Eye (tissue), 1 donor: Measurements from ENCODE around the gene KCND1.
A peak's percentile ranks its signal among the peaks of the same experiment; 100 is the strongest.
"Not testable (repeated sequence)": the region's sequence is repeated elsewhere in the genome, so short reads cannot be mapped to it uniquely, and the experiment has no call there.

Source experiments
- DNase-seq: peaks from one replicate; pipeline ENCODE4 v3.0.0-alpha.2; 2015

KCND1 gene

DNA sequence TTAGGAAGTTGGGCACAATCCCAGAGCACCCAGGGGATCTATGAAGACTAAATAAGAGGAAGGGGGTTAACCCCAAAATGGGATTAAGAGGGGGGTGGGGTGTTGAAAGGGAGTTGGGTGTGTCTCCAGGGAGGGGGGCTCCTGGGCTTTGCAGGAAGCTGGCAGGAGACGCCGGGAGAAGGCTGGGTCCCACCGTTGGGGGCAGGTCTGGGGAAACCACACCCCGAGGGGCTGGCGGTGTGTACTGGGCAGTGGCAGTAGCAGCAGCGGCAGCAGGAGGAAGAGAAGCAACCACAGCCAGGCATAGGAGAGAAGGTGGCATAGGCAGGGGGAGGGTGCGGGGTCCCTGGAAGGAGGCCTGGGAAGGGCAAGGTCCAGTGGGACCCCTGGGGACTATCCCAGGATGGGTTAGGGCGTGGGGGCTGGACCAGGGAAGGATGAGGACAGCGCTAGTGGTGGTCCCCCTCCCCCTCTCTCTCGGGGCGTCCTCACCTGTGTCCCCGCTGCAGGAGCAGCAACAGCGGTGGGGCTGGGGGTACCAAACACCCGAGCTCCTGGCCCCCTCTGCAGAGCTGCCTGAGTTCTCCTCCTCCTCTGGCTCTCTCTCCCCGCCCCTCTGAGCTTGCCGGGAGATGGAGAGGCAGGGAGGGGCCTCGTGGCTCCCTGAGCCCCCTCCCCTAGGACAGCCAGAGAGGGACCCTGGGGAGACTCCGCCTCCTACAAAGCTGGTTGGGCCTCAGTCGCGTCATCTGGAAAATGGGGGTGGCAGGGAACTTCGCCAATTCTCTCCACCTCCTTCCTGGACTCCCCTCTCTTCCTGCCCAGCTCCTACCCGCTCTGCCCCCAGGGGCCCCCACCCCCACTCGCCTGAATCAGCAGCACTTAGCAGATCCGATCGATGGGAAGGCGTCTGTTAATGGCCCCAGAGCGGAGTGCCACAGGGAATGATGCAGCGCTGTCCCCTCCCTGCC is at the start of gene KCND1:
Gene KCND1 (minus strand): TSS at position 596 of the 971 bp plus-strand sequence. CDS start 1,573 bp downstream, outside the sequence.
- peak; percentile 74 for DNase-seq

DNA sequence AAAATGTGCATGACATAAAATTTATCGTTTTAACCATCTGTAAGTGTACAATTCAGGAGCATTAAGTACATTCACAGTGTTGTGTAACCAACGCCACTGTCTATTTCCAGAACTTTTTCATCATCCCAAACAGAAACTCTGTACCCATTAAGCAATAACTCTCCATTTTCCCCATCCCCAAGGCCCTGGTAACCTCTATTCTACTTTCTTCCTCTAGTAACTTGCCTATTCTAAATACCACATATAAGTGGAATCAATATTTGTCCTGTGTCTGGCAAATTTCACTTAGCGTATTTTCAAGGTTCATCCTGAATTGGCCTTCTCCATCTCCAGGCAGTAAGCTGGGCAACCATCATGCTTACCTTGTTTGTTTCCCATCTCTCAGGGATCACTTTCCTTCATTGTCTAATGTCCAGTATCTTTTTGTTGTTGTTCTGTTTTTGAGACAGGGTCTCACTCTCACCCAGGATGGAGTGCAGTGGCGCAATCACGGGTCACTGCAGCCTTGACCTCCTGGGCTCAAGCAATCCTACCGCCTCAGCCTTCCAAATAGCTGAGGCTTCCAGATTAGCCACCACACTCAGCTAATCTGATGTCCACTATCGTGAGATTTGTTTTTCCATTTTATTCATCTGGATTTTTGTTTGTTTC is 48.1 kb upstream of the KCND1 start:
- no peak for DNase-seq

DNA sequence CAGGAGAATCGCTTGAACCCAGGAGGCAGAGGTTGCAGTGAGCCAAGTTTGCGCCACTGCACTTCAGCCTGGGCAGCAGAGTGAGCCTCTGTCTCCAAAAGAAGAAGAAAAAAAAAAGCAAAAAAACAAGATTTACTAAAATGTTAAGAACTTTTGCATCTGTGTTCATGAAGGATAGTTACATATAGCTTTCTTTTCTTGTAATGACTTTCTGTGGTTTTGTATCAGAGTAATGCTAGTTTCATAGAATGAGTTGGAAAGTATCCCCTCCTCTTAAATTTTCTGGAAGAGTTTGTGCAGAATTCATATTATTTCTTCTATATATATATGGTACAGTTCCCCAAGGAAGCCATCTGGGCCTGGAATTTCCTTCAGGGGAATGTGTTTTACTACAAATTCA is 47.4 kb upstream of the KCND1 start:
- DNase-seq = no peak

GRCh38 chrX:49003696-49004095 is 32.1 kb upstream of the KCND1 start:
- DNase-seq = no peak

DNA sequence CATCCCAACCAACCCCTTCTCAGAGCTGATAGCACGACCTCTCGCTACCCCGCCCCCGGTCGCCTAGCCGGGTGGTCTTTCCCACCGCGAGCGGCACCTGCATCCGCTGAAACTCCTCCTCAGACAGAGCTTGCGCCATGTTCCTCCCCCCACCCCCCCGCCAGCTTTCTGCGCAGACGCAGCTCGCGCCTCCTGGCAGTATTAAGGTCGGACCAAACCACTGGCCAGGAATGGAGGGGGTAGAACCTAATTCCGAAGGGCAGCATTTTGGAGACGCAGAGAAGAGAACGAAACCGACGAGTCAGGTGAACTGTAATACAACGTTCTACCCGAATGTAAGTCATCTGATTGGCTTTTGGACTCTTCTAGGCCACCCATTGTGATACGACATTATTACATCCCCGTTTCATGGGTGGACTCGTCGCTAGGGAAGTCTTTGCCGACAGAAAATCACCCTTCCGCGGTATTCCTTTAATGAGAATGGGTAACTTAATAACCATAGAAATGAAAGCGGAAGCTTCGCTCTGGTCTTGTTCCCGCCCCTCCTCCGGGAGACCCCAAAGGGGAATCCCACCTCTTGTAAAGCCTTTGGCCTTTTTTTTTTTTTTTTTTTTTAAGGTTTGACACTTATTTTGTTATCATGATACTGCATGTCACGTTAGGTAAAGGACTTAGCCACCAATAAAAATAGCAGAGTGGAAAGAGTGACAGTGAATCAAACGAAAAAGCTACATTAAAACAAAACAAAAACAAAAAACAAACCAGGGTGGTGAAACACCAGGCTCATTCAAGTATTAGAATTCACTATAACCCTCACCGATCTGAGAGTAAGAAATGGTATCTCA is 30.7 kb upstream of the KCND1 start, which contains the start of gene GRIPAP1:
Gene GRIPAP1 (minus strand): TSS at position 174 of the 845 bp plus-strand sequence. CDS start 35 bp downstream, at position 139.
- DNase-seq = peak; percentile 94

GRCh38 chrX:49001521-49002090 is 30.0 kb upstream of the KCND1 start:
- DNase-seq = peak; percentile 52

DNA sequence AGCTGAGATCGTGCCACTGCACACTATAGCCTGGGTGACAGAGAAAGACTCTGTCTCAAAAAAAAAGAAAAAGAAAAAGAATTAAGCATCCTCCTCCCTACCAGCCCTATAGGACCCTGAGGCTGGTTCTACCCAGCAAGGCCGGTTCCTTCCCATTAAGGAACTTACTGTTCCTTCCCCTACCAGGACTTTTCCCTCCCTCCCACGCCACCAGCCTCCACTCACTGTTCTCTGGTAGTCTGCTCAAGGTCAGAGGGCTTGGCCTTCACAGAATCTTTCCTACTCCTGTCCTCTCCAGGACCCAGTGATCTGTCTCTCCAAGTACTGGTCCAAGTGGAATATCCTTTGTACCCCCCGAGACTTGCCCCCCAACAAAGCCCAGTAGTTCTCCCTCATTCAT is 29.0 kb upstream of the KCND1 start:
- no peak for DNase-seq

GRCh38 chrX:48999030-48999429 is 27.4 kb upstream of the KCND1 start:
- no peak for DNase-seq

DNA sequence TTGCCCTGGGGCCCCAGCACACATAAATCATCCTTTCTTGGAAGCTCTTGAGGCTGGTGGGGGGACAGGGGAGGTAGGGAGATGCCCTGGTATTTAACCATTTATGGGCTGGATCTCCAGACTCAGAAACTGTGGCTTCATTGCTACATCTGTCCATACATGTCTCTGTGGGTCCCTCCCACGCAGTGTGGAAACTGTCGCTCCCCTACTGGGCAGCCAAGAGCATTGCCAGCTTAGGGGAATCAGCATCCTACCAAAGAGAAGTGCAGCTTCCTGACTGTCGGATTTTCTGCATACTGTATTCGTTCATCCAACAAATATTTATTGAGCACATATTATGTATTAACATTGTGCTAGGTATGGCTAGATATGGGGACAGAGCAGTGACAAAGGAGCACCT is 26.7 kb upstream of the KCND1 start:
- no peak for DNase-seq

GRCh38 chrX:48997865-48998264 is 26.2 kb upstream of the KCND1 start:
- DNase-seq = no peak

DNA sequence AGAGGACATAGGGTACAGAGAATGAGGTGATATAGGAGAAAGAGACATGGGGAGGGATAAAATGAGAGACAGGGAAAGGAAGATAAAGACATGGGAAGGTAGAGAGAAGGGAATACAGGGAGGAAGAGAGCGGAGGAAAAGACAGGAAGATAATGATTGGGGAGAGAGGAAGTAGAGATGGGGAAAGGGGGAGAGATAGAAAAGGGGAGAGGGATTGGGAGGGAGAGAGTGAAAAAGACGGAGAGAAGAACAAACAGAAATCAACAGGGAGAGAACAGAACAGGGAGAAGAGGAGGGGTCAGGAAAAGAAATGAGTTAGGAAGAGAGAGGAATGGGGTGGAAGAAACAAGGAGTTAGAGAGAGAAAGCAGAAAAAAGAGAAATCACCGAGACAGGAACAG is 25.8 kb upstream of the KCND1 start:
- no peak for DNase-seq

- DNase-seq = no peak
These were observed 25.3 kb upstream of the KCND1 start for GRCh38 chrX:48996969-48997368.

GRCh38 chrX:48992341-48992740 is 20.7 kb upstream of the KCND1 start:
- no peak for DNase-seq

DNA sequence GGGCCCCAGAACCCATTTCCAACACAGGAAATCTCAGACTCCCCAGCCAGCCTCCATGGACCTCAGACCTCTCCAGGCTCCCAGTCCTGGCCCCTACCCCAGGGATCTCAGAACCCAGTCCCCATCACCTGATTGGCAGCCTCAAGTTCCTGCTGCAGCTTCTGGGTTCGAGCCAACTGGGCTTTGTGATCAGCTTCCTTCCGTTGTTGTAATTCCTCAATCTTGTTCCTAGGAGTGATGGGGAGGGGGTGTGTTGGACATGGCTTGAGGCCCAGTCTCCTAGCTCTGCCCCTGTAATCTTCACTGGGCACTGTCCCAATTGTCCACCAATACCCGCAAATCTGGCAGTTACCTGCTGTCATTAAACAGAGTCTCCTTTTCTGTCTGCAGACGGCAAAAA is 17.8 kb upstream of the KCND1 start:
- no peak for DNase-seq

- no peak for DNase-seq
These were observed 12.3 kb upstream of the KCND1 start for GRCh38 chrX:48983896-48984295.

DNA sequence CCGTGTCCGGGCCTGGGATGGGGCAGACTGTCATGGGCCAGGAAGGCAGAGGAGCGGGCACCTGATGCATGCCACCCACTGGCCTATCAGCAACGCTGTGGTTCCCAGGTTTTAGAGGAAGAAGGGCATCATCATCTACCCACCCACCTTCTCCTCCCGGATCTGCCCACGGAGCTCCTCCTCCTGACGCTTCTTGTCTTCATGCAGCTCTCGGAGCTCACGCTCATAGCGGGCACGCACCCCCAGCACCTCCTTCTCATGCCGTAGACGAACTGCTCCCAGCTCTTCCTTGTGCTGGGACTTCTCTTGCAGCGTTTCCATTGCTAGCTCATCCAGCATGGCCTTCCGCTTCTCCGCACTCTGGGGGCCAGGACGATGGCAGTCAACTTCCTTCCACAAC is 11.4 kb upstream of the KCND1 start:
- DNase-seq = no peak

DNA sequence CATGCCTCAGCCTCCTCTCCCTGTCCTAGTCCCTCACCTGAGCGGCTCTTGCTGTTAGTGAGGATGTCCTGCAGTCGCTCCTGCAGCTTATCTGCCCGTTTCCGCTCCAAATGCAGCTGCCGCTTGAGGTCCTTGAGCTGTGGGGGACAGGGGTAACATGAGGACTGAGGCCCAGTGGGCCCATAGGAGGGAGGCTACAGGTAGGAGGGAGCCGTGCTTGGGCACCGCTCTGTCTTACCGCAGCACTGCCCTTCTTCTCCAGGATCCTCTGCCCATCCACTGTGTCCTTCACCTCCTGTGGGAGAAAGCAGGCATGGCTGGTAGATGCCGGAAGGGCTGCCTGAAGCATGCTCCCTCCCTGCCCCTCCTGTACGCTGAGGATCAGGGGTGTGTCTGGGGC is 9.5 kb upstream of the KCND1 start:
- no peak for DNase-seq

DNA sequence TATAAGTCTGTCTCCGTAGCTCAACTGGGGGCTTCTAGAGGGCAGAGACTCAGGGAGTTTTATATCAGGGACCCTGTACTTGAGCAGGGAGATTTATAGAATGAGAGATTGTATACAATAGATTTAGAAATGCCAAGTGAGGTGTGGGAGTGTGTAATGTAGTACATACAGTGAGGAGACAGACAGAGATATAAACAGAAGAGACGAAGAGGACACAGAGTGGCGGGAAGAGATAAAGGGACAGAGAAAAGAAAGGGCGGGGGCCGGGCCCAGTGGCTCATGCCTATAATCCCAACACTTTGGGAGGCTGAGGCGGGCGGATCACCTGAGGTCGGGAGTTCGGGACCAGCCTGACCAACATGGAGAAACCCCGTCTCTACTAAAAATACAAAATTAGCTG is 8.7 kb upstream of the KCND1 start:
- not testable (repeated sequence) for DNase-seq

DNA sequence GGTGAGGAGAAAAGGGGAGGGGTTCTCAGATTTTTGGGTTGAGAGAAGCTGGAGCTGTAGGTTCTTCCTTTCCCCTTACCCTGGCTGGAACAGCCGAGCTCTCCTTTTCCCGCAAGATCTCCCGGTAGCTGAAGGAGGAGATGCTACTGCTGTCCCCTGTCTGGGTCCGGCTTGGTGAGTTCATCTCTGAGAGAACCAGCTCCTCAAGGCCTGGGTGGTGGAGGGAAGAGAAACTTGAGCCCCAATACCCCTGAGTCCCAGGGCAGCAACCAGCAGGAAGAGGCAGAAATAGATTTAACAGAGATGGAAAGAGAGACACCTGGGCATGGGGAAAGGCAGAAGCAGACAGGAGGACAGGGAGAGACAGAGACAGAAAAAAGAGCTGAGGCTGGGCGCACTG is 6.6 kb upstream of the KCND1 start:
- no peak for DNase-seq

GRCh38 chrX:48976086-48976485 is 4.4 kb upstream of the KCND1 start:
- DNase-seq = no peak

DNA sequence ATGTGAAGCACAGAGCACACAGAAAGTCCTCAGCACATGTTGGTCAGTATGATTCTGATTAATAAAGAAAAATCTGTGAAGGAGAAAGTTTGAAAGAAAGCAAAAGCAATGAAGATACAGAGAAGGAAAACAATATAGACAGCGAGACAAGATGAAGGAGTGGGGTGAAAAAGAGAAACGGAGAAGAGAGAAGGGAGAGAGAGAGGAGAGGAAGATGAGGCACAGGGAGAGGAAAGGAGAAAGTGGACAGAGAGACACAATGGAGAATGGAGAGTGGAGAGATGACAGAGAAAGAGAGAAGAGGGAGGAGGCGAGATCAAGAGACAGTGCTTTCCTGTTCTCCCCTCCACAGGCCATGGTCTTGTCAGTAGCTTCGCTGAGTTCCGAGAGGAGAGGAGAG is 3.9 kb upstream of the KCND1 start:
- DNase-seq = no peak

DNA sequence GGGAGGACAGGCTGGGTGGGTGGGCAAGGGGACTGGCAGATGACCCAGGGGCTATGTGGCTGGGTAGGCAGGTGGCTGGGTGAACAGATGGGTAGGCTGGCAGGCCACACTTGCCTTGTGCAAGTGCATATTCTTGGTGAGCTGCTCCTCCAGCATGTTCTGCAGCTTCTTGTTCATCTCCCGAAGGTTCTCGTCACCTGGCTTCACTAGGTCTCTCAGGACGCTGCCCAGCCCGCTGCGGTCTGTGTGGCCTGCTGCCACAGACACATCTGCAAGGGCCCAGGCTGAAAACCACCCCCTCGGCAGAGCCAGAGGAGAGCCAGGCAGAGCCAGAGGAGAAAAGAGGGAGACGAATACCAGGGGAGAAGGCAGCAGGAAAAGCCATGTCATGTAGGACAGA is 3.4 kb upstream of the KCND1 start:
- DNase-seq = no peak

DNA sequence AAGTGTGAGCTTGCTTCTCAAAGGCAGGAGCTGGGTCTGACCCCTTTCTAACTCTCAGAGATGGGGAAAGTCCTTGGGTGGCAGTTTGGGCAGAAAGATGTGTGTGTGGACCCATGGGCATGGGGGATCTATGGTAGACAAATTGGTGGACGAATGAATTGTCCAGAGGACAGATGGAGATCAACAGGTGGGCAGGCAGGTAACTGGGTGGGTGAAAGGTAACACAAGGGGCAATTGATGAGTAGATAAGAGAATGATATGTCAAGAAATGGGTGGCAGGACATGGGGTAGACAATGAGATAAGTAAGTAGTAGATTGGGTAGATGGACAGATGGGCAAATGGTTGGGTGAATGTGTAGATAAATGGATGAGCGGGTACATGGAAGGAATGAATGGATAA is 2.9 kb upstream of the KCND1 start:
- DNase-seq = no peak
